ENCODE results near the gene MAPK10.
"Not testable (repeated sequence)": the region's sequence is repeated elsewhere in the genome, so short reads cannot be mapped to it uniquely, and the experiment has no call there.

The MAPK10 gene

GRCh38 chr4:86338521-86338920 is 21.3 kb downstream of the MAPK10 start:
- no peak for DNase-seq

GRCh38 chr4:86334020-86334750 is 25.7 kb downstream of the MAPK10 start:
- DNase-seq = no peak

GRCh38 chr4:86333236-86333635 is 26.6 kb downstream of the MAPK10 start:
- DNase-seq = no peak

- DNase-seq = no peak
These were observed 28.7 kb downstream of the MAPK10 start for GRCh38 chr4:86330961-86331742.

- DNase-seq = not testable (repeated sequence)
These were observed 29.4 kb downstream of the MAPK10 start for GRCh38 chr4:86330411-86330810.

- no peak for DNase-seq
These were observed 30.4 kb downstream of the MAPK10 start for GRCh38 chr4:86329431-86329830.

- DNase-seq = no peak
These were observed 33.5 kb downstream of the MAPK10 start for GRCh38 chr4:86326400-86326799.

- DNase-seq = no peak
These were observed 40.5 kb downstream of the MAPK10 start for GRCh38 chr4:86319390-86319789.

GRCh38 chr4:86315579-86315978 is 44.3 kb downstream of the MAPK10 start:
- DNase-seq = no peak

GRCh38 chr4:86313656-86314055 is 46.2 kb downstream of the MAPK10 start:
- DNase-seq = no peak

- DNase-seq = no peak
These were observed 52.4 kb downstream of the MAPK10 start for GRCh38 chr4:86307432-86307831.

GRCh38 chr4:86306816-86307215 is 53.0 kb downstream of the MAPK10 start:
- peak; percentile 0 for DNase-seq

- DNase-seq = no peak
These were observed 57.0 kb downstream of the MAPK10 start for GRCh38 chr4:86302830-86303229.

- peak; percentile 92 for DNase-seq
These were observed 57.6 kb downstream of the MAPK10 start for GRCh38 chr4:86302251-86302650.

GRCh38 chr4:86300516-86300915 is 59.3 kb downstream of the MAPK10 start:
- no peak for DNase-seq

- no peak for DNase-seq
These were observed 63.0 kb downstream of the MAPK10 start for GRCh38 chr4:86296865-86297264.

GRCh38 chr4:86294883-86295282 is 65.0 kb downstream of the MAPK10 start:
- DNase-seq = no peak

- no peak for DNase-seq
These were observed 68.7 kb downstream of the MAPK10 start for GRCh38 chr4:86291180-86291579.

GRCh38 chr4:86286726-86287125 is 73.1 kb downstream of the MAPK10 start:
- DNase-seq = no peak

GRCh38 chr4:86283371-86283770 is 76.5 kb downstream of the MAPK10 start:
- no peak for DNase-seq

- DNase-seq = no peak
These were observed 79.6 kb downstream of the MAPK10 start for GRCh38 chr4:86280246-86280645.

- DNase-seq = no peak
These were observed 80.4 kb downstream of the MAPK10 start for GRCh38 chr4:86279293-86279960.

- no peak for DNase-seq
These were observed 81.7 kb downstream of the MAPK10 start for GRCh38 chr4:86278126-86278525.

- no peak for DNase-seq
These were observed 85.2 kb downstream of the MAPK10 start for GRCh38 chr4:86274642-86275041.

Measured in NCI-H1092 (cell line).